Sciatic nerve (tissue), 2 donors: ENCODE results near the gene AK1. TPM values are rescaled to one million over a fixed set of nuclear protein-coding genes. Genes with fewer than 3 reads are reported as not detected.
"Not testable (repeated sequence)": the region's sequence is repeated elsewhere in the genome, so short reads cannot be mapped to it uniquely, and the experiment has no call there.

Experiments used
- ATAC-seq: fragments of 200-7000 bp; cut with Tn5 transposase; one replicate; pipeline ENCODE4 v1.9.1; 2020; ENCODE audit warnings: mild to moderate bottlenecking, moderate library complexity
- DNase-seq: peaks from one replicate; pipeline ENCODE4 v3.0.0-alpha.2; 2020; ENCODE audit warnings: low spot score
- intact Hi-C: fragments of 100-400 bp; cut with DNase I; formaldehyde crosslinking; loops from one replicate; pipeline ENCODE4 v1.14.2; 2022
- total RNA-seq: library from RNA; stranded (reverse); fragmentation: NEBNext Ultra II Directional; extraction: Animal tissue kit (Norgen Biotek cat#: 25700); gene quantifications from one replicate; pipeline ENCODE4 v1.2.1, GENCODE V29; 2021
- donor health status: DM: no; HTN: no; CAD: no.
- donor health status: DM: no; HTN: no; CAD: no.

The AK1 gene
- total RNA-seq, 1 donor from 2014 or later: 61.0 TPM

DNA sequence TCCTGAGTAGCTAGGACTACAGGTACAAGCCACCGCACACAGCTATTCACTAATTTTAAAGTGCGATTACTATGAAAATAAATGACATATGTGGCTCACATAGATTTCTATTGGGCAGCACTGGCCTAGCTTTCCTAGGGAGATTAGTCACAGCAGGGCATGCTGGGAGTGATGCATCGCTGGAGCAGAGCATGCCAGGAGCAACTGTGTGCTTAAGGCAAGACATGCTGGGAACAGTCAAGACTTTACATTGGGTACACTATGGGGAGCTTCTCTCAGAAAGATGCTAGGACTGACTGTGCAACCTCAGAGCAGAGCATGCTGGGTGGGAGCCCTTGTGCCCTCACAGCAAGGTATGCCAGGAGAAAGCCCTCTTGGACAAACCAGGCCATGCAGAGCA is 12.6 kb upstream of the AK1 start:
- ATAC-seq: no peak
- DNase-seq: no peak
- intact Hi-C loops: no loop called here

- intact Hi-C loops: no loop called here
- ATAC-seq (no peak), DNase-seq (no peak)
Observed at GRCh38 chr9:127887792-127888191, 10.3 kb upstream of the AK1 start.

DNA sequence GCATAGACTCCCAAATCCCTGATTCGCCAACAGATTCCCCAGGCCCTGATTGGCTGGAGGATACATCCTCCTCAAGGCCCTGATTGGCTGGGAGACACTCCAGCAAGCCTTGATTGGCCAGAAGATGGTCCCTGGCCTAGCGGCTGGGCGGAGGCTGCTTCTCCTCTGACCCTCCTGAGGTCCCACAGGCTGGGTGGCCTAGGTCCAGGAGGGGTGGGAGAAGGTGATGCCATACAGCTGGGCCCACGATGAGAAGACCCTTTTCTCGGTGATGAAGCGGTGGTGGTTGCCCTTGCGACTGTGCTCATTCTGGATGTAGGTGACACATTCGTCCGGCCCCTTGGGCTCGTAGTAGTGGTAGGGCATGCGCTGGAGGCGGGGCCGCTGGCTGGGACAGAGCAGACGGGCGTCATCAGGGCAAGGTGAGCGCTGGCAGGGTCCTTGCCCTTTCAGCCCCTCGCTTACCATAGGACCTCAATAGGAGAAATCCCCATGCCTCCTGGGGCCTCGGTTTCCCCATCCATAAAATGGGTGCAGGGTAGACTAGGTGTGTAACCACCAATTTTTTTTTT is 9.0 kb upstream of the AK1 start:
- no peak for DNase-seq
- ATAC-seq: peak; percentile 8
- intact Hi-C loops: no loop called here

DNA sequence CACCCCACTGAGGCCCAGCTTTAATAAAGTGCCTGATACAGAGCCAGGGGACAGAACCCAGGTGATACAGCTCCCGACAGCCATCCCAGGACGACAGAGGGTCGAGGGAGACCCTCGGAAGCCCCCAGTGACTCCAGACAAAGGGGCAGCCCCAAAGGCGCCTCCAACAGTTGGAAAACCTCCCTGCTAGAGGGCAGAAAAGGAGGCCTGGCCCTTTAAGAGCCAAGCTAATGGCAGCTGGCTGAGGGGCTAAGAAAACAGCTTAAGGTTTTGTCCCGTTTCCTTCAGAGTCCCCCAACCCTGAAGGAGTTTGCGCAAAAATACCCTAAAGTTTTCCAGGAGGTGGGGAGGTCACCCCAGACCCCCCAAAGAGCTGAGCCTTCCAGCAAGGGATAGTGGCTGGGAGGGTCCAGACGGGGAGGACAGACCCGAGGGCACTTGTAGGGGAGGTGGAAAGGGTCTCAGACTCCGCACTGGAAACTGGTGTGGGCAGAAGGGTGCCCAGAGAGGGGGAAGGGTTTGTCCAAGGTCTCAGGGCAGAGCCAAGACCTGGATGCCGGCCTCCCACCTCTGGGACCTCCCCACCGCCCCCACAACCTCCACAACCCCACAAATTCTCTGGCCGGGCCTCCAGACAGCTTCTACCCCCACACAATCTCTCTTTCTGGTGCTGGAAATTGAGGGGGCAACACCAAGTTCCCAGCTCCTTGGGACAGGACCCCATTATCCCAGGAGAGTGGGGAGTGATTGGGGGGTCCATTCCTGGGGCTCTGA is 8.2 kb upstream of the AK1 start:
- intact Hi-C loops: no loop called here
- ATAC-seq (no peak), DNase-seq (no peak)

DNA sequence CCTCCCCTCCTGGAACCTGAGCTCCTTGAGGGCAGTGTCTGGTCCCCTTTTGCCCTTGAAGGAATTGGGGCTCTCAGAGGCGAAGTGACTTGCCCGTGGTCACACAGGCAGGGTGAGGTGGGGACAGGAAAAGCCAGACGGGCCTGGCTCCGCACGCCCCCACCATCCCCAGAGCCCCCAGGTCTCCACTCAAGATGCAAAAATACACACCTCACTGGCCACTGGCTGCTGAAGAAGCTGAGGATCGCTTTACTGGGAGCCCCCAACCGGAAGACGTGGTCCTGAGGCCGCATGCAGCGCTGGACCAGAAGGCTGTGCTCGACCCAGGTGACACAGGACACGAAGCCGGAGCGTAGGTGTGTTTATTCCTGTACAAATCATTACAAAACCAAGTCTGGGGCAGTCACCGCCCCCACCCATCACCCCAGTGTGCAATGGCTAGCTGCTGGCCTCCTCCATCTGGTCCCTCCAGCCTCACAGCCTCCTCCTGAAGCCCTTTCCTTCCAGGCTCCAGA is 7.6 kb upstream of the AK1 start:
- intact Hi-C loops: no loop called here
- ATAC-seq (no peak), DNase-seq (no peak)

DNA sequence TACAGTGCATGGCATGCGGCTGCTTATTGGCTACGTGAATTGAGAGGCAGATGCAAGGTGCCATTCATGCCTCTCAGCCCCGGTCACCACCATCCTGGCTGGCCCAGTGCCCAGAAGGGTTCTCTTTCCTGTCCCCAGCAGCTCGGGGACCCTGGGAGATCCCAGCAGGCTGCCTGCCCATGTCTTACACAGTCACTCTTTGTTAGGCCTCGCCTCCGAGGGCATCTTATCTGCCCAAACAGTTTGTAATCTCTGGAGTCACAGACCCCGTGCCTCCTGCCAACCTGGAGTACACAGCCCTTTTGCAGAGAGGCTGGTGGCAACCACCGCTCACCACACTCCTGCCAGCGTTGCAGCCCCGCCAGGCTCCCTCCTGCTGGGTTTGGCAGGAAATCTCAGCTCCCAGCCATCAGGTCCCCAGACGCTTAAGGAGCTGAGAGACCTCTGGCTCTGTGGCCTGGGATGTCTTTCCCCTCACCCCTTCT is 7.0 kb upstream of the AK1 start:
- intact Hi-C loops: no loop called here
- DNase-seq (no peak), ATAC-seq (peak; percentile 41)

DNA sequence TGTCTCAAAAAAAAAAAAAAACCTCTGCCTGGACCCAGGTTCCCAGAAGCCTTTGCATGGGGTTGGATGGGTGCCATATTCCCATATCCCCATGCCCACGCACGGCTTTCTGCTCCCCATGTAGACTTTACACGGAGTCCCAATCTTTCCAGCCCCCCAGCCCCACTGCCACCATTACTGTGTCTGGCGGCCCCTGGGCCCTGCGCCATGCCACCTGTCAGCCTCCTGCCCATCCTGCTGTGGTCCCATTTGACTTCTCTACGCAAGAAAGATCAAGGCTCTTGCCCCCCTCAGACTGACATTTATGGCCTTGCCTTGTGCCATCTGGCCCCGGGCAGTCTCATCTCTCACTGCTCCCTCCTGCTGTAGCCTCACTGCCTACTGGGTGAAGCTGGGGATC is 6.5 kb upstream of the AK1 start:
- intact Hi-C loops: no loop called here
- ATAC-seq (peak; percentile 12), DNase-seq (no peak)

DNA sequence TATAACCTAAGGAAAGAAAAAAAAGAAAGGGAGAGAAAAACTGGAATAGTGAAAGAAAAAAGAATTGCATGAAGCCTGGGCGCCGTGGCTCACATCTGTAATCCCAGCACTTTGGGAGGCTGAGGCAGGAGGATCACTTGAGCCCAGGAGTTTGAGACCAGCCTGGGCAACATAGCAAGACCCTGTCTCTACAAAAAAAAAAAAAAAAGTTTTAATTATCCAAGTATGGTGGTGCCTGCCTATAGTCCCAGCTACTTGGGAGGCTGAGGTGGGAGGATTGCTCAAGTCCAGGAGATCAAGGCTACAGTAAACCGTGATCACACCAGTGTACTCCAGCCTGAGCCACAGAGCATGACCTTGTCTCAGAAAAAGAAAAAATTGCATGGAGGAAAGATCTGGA is 4.2 kb upstream of the AK1 start:
- DNase-seq, intact Hi-C loops, ATAC-seq: not testable (repeated sequence)

GRCh38 chr9:127880143-127880542 is 2.7 kb upstream of the AK1 start:
- ATAC-seq: no peak
- DNase-seq: no peak
- intact Hi-C loops: no loop called here

DNA sequence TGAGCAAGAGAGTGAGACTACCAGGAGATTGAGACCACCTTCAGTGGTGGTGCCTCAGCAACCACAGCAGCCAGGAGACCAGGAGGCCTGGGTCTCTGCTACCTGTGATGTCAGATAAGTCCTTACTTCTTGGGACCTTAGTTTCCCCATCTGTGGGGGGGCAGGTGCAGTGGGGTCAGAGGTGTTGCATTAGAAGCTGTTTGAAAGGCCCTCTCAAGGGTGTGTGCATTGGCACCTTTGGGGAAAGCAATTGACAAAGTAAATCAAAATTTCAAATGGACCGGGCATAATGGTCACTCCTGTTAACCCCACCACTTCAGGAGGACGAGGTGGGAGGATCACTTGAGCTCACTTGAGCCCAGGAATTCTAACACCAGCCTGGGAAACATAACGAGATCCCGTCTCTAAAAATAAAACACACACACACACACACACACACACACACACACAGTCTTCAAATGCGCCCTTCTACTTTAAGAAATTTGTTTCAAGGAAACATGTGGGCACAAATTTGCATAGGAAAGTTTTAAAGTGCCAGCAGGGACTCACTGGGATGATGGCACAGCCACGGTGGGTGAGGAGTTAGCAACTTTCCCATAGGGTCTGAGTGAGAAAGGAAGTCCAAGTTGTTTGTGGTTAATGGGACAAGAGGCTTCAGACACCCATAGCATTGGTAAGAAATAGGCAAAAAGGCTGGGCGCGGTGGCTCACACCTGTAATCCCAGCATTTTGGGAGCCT is 1.3 kb upstream of the AK1 start:
- DNase-seq (no peak), ATAC-seq (no peak)
- intact Hi-C loops: no loop called here

DNA sequence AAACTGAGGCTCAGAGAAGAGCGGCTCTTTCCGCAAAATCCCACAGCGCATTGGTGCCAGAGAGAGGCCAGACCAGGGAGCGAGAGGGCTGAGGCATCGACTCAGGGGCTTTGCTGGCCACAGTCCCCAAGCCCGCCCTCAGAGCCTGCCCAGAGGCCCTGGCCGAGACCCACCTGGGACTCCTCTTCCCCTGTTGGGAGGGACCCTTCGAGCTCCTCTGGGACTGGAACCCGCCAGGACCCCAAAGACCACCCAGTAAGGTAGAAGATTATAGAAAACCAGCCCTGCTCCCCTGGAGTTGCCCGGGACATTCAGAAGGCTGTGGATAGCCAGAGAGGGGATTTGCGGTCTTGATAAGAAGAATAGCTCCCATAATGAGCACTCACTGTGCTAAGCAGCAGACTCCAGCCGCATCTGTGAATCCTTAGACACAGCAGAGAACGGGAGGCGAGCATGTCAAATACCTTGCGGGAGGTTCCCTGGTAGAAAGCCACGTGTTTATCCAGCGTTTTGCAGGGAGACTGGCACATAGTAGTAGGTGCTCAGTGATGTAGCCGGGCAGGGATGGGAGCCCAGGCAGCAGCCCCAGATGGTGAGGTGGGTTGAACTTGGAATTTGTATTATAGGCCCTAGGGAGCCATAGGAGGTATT is 651 bp upstream of the AK1 start:
- no peak for DNase-seq
- intact Hi-C loops: no loop called here

DNA sequence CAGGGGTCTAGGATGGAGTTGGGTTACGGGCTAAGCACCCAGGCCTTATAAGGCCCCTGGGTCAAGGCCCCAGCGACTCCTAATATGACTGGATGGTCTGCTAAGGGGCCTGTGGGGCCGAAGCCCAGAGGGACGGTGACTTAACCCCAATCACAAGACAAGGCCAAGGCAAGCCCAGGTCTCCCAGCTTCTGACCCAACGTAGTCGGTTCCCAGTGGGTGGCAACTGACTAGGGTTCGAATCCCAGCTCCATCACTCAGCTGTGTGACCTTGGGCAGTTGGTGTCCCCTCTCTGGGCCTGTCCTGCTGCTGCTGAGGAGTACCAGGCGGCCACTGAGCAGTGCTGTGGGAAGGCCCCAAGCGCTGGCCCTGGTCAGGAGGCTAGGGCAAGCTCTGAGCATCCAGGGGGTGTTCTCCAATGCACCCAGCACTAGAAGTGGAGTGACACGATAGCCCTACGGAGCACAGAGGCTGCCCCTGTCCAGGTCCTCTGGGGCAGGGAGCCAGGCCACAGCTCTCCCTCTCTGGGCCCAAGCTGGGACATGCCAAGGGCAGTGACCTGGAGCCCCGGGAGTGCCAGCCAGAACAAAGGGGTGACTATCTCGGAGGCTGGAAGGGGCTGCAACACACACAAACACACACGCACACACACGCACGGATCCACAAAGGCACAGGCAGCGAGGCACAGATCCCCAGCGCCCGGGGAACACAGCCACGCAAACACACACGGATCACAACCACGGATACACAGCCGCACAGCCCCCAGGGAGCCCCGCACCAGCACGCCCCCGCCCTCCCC is 512 bp downstream of the AK1 start:
- ATAC-seq: peak; percentile 18
- DNase-seq: peak; percentile 74
- intact Hi-C loops: no loop called here

More for the DNA sequence above, 651 bp upstream of the AK1 start:
- peak; percentile 0 for ATAC-seq

GRCh38 chr9:127876026-127876763 is 1.3 kb downstream of the AK1 start:
- DNase-seq (no peak), ATAC-seq (no peak)
- intact Hi-C loops: no loop called here

GRCh38 chr9:127875306-127875966 is 2.0 kb downstream of the AK1 start:
- ATAC-seq (no peak), DNase-seq (no peak)
- intact Hi-C loops: no loop called here

DNA sequence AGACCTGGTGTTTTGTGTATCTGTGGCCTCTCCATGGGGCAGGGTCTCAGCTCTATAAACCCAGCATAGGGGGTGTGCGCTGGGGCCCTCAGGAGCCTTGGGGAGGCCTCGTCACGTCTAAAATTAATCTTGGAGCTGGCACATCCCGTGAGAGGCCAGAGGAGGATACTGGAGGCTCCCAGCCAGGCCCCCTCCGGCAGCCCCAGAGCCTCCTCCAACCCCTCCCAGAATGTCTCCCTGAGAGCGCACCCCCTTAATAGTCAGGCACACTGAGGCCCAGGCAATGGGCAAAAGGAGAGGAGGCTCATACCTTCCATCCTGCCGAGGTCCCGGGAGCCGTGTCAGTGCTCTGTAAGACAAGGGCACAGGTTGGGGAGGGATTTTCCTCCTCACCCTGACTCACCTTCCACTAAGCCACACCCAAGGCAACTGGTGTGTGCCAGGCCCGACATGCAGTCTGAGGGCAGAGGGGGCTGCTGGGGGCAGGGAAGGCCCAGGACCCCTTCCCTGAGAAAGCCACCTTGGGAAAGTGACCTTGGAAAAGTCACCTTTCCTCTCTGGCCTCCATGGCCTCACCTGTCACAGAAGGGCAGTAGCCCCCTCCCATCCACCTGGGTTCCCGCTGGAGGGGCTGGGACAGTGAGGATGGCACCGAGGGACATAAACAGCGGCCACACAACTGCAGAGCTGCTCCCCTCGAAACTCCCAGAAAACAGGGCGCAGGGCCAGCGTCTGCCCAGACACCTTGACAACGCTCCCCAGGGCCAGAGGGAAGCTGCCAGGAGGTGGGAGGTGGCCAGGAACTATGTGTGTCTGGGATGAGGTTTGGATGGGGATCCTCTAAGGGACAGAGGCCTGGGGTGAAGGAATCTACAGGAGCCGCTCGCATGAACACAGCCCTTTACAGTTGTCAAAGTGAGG is 2.9 kb downstream of the AK1 start:
- no peak for ATAC-seq

DNA sequence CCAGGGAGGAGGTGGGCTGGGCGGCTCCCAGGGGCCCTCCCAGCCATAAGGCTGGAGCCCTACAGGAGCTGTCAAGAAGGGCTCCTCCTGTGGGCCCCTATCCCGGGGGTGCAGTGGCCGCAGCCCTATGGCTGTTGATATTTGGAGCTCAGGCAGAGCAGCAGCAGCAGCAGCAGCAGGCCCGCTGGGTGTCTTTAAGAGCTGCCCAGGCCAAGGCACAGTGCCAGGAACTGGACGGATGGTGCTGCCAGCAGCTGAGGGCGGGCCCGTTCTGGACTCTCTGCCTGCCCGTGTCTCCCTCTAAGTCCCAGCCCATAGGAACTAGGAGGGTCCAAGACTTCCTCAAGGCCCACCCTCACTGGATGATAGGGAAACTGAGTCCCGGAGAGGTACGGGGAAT is 3.6 kb downstream of the AK1 start:
- intact Hi-C loops: loop anchor here (5.0 kb wide), 1 partner anchor 38 kb away; no protein-coding TSS in a partner anchor
- DNase-seq (peak; percentile 88), ATAC-seq (peak; percentile 52)

More for the DNA sequence above, 2.9 kb downstream of the AK1 start:
- intact Hi-C loops: loop anchor here (5.0 kb wide), 1 partner anchor 38 kb away; no protein-coding TSS in a partner anchor
- DNase-seq: no peak
